ENCODE results near the gene KPTN. TPM values are rescaled to one million over a fixed set of nuclear protein-coding genes. Genes with fewer than 3 reads are reported as not detected.

The KPTN gene
- 3.7 and 4.2 TPM in 2 replicates for total RNA-seq

DNA sequence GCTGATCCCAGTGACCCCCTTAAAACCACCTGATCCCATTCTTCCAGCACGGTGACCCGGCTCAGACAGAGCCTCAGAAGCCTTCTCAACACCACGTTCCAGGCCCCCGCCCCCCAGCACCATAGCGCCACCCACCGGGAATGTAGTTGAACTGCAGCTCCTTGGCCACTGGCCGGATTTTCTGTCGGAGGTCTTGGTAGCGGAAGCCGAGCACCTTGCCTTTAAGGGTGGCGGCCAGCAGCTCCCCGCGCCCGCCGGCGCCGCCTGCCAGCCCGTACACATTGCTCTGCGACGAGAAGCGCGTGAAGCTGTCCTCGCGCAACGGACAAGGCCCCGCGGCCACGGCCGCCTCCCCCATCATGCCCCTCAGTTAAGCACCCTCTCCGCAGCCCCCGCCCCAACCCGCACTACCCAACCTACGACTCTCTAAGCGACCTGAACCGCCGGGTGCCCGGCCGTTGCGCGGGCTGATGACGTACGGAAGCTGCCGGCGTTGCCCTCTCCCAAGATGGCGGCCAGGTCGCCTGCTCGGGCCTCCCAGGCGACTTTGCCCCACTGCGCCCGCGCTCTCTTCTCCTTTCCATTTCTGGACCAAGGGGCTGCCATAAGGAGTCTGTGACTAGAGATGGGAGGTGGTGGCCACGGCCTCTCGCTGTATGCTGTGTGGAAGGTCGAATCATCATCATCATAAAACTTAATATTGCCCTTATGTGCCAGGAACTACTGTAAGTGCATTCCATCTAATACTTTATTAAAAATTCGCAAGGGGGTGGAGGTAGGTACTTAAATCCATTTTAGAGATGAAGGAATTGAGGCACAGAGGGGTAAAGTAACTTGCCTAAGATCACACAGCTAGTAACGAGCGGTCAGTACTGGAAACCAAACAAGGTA is at the start of gene KPTN:
TSS of gene KPTN (minus strand) at position 420 of the 891 bp plus-strand sequence. CDS start at position 361, 59 bp downstream.

DNA sequence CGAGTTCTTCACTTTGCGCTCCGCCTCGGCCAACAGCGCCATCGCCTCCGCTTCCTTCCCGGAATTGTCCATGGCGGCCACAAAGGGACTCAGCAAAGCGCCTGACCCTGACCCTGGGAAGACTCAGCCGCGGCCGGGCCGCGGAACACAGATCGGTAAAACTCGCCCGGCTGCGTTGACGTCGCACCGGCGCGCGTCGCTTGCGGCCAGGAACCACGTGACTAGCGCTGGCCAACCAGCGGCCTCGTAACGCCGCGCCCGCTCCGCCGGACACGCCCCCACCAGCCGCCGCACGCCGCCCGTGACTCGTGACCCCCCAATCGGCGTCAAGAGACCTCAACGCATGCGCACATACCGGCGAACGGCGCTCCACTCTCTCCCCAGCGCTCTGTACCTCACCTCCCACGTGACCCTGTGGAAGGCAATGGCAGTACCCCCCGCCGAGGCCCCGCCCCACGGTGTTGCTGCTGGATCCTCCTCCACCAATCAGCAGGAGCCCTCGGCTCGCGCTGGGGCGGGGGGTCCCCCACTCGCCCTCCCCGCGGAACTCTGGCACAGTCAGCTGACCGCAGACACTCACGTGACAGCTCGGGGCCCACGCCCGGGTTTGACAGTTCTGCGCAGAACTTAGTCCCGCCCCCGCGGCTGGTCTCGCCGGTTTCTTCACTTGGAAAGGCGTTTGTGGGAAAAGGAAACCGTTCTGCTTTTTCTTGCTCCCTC is 31.0 kb upstream of the KPTN start, which contains the start of gene NAPA:
TSS of gene NAPA (minus strand) at position 195 of the 720 bp plus-strand sequence. CDS start at position 72, 123 bp downstream.

DNA sequence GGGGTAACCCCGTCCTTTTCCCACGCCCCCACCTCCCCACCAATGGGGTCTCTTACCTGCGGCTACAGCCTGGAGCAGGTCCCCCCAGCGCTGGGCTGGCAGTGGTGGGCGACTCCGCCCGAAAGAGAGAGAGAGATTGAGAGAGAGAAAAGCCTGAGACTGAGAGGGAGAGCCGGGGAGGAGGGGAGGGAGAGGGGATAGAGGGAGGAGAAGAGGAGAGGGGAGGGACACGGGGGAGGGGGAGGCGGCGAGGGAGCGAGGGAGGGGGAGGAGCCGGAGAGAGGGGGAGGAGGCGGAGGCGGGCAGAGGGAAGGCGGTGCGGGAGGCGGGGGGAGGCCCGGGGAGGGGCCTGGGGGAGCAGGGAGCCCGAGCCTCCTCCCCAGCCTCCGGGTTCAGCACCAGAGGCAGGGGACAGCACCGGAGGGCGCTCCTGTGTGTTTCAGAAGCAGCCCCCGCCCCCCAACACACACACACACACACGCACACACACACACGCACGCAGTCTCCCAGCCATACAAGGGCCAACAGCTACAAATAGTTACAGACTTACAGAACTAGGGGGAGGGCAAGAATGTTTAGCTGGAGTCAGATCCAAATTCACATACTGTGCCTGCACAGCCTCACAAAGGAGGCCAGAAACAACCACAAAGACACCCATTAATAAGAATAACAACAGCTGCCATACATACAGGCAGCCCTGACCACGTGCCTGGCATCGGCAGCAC is 12.1 kb downstream of the KPTN start, which contains the start of gene SLC8A2:
TSS of gene SLC8A2 (minus strand) at position 161 of the 725 bp plus-strand sequence. CDS start 5,490 bp downstream, outside the sequence.

Other genes starting within 250 kb of the KPTN start
- gene CCDC9, start 227.7 kb downstream of the KPTN start, total RNA-seq: 6.2 and 20.1 TPM in 2 replicates
- 2.1 and 2.3 TPM in 2 replicates for gene INAFM1, start 209.3 kb downstream of the KPTN start, total RNA-seq
- 0.28 and 0.58 TPM in 2 replicates for gene C5AR1, start 174.4 kb downstream of the KPTN start, total RNA-seq
- gene C5AR2, start 152.0 kb downstream of the KPTN start, total RNA-seq: under 0.01 TPM in 2 replicates
- 9.6 and 17.6 TPM in 2 replicates for gene DHX34, start 134.9 kb downstream of the KPTN start, total RNA-seq
- 24.3 and 56.7 TPM in 2 replicates for gene MEIS3, start 64.7 kb downstream of the KPTN start, total RNA-seq
- not detected in 2 replicates for gene SLC8A2, start 12.3 kb downstream of the KPTN start, total RNA-seq
- 64.0 and 64.6 TPM in 2 replicates for gene NAPA, start 30.8 kb upstream of the KPTN start, total RNA-seq
- under 0.01 and 0.85 TPM in 2 replicates for gene ZNF541, start 88.9 kb upstream of the KPTN start, total RNA-seq
- gene BICRA, start 124.9 kb upstream of the KPTN start, total RNA-seq: 2.0 and 3.1 TPM in 2 replicates
- gene EHD2, start 229.2 kb upstream of the KPTN start, total RNA-seq: 110 and 113 TPM in 2 replicates